Stimulated activated CD4-positive, alpha-beta T cell treated with anti-CD3 and anti-CD28 coated beads, TNF-alpha, amount 100 ng/mL, for 4 hours (primary cell): ENCODE measurements around the gene ART5.
"Not testable (repeated sequence)": the region's sequence is repeated elsewhere in the genome, so short reads cannot be mapped to it uniquely, and the experiment has no call there.

ENCODE experiments used
- DNase-seq, 3 experiments: peaks; one replicate each; pipeline ENCODE4 v3.0.0-alpha.2; 2020; ENCODE audit warnings: low read depth in 3 of 3

Gene ART5

DNA sequence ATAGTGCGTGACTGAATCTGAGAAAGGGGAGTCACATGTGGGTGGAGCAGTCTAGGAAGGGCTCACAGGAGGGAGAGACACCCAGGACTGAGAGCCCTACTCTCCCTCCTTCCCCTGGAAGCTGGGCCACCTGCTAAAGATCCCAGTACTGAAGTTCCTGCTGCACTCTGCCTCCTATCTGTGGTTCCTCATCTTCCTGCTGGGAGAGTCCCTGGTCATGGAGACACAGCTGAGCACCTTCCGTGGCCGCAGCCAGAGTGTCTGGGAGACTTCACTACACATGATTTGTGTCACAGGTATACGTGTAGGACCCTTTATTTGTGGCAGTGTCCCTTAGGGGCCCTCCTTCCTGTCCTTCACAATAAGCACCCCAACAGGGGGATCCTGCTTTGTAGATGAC, 19.3 kb downstream of the ART5 start:
- DNase-seq, result no peak

DNA sequence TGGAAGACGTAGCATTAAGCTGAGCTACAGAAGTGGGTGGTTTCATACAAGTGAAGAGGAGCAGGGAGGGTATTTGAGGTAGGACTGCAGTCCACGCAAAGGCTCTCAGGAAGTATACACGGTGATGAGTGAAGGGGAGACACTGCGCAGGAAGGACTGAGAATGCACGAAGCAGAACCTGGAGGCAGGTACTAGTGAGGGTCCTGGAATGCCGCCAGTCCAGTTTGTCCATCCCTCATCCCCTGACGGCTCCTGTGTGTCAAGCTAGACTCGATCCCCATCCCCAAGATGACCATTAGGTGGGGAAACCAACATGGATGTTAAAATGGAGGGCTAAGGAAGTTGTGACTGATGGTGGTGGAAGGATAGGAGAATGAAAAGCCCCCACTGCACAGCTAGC, 23.8 kb downstream of the ART5 start:
- DNase-seq, result no peak

DNA sequence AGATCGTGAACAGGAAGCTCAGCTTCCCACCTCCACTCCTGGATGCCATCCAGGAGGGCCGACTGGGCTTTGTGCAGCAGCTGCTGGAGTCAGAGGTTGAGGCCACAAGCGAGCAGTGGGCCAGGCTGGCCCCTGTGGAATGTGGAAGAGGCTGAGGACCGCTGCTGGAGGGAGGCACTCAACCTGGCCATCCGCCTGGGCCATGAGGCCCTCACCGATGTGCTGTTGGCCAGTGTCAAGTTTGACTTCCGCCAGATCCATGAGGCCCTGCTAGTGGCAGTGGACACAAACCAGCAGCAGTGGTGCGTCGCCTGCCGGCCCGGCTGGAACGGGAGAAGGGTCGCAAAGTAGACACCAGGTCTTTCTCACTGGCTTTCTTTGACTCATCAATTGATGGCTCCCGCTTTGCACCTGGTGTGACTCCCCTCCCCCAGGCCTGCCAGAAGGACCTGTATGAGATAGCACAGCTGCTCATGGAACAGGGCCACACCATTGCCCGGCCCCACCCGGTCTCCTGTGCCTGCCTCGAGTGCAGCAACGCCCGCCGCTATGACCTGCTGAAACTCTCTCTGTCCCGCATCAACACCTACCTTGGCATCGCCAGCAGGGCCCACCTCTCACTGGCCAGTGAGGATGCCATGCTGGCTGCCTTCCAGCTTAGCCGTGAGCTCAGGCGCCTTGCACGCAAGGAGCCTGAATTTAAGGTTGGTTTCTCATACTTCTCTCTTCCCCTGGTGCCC, 24.9 kb downstream of the ART5 start:
- DNase-seq, result no peak

DNA sequence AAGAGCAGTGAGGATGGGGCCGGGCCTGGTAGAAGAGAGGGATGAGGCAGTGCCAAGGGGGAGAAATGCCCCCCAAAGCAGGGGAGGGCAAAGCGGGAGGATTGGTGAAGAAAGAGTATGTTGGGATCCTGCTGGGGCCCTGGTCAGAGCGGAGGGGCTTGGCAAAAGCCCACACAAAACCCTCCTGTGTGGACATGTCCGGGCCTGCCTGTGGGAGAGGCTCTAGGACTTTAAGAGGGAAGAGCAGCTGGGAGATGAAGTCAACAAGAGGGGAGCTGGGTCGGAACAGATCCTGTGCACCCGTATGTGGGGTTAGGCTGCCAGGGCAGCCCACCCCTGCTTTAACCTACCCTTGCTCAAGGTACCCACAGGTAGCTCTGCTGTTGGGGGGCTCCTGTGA, 25.8 kb downstream of the ART5 start:
- no peak for DNase-seq

DNA sequence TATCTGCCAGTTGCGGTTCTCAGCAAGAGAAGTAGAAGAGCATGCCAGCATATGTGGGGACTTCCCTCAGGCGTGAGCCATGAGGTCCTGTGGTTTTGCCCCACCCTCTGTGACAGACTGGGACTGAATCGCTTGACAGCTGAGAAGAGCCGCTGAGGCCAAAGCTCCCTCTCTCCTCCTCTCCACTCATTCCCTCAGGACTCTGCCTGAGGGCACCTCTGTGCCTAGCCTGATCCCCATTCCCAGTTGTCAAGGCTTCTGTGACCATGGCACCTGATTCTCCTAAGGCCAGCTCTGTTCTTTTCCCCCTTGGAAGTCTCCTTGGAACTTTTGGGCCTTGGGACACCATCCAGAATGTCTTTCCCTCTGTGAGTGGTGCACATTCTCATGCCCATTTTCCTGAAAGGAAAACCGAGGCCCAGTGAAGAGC, 27.0 kb downstream of the ART5 start:
- DNase-seq, result peak in 2 of 3 experiments; percentile 5 to 14

DNA sequence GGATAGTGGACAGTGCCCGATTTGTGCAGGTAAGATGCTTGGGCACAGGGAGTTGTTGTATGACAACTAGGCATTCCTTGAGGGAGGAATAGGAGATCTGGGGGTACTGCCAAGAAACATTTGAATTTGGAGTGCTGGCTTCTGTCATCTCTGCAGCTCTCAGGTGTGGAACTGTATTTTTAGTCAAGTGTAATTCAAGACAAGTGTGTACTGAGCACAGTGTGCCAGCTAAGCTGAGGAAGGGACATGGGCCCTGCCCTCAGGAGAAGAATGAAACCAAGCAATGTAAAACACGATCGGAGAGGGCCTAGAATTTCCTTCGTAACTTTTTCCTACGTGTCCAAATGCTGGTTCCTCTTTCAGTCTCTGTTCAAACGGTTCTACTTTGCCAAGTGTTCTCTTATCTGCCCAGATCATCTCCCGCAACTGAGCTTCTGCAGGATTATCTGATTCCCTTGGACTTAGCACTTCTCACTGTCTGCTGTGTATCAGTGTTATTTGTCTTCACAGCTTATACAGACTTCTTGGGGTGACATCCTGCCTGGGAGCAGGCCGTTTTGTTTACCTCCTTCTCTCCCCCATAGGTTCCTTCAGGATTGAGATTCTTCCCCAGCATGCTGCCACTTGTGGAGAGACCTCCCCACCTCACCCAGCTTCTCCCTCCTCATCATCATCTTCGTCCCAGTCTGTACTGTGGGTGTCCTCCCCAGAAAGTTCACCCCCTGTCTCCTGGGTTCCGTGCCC, 27.6 kb downstream of the ART5 start:
- no peak for DNase-seq

DNA sequence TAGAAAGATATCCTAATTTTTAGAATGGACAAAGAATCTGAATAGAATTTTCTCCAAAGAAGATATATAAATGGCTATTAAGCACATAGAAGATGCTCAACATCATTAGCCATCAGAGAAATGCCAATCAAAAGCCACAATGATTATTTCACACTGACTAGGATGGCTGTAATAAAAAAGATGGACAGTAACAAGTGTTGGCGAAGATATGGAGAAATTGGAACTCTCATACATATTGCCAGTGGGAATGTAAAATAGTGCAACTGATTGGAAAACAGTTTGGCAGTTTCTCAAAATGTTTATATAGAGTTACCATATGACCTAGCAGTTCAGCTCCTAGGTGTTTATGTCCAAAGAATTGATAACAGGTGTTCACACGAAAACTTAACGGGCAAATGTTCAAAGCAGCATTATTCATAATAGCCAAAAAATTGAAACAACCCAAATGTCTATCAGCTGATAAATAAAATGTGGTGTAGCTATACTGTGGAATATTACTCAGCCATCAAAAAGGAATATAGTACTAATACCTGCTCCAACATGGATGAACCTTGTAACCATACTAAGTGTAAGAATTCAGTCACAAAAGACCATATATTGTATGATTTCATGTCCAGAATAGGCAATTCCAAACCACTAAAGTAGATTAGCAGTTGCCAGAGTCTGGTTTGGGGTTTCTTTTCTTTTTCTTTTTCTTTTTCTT, 29.7 kb downstream of the ART5 start:
- DNase-seq, result no peak

DNA sequence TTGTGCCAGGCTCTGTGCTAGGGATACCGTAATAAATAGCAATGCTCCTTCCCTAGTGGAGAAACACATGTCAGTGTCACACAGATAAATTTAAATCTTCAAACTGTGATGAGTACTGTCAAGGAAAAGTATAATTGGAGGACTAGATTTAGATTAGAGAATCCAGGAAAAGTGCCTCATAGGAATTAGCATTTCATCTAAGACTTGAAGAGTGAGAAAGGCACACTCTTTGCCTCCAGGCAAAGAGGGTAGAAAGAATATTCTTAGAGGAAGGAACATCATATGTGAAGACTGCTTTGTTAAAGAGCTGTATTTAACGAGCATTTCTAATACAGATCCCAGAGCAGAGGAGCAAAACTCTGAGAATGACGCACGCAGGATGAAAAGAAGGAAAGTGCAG, 30.9 kb downstream of the ART5 start:
- no peak for DNase-seq

DNA sequence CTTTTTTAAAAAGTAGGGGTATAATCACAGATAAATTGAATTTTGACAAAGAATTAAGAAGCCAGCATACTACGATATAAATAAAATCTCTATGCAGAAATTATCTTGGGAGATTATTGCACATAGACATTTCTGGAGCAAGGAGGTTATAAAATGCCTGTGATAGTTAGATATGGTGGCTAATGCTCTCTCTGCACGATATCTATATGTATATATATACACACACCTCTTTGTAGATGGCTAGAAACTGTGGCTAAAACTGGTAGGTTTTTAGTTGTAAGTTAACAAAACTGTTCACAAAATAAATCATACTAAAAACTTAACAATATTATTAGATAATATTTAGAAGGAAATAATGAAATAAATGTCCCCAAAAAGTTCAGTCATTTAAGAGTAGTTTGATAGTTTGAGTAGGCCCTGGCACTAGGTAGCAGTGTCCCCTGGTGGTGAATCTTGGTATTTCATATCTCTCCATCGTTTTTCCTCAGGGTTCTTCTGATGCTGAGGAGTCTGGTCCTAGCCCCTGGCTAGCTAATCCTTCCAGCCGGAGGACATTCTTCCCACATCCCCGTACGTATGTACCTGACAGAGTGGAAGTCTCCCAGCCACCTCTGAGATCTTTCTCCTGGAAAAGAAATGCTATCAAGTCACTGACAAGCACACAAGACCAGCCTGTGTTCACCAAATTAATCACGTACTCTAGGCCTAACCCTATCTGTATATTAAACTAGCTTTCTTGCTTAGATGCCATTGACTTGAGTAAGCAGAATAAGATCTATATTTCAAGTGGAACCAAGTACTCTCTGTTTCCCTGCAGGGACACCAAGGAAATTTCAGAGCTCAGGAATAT, 32.2 kb downstream of the ART5 start:
- DNase-seq, result no peak

DNA sequence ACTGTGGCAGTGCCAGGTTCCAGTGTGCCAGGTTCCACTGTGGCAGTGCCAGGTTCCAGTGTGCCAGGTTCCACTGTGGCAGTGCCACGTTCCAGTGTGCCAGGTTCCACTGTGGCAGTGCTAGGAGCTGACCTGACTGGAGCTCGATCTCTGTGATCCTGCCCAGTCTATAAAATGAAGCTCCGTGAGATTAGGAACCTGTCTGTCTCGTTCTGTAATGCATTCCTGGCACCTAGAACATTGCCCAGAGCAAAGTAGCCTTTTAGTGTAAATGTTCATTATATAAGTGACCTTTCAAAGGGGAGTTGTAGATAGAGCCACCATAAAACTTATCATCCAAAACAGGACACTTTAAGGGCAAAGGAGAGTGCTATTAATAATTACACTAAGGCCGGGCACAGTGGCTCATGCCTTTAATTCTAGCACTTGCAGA, 36.0 kb downstream of the ART5 start:
- no peak for DNase-seq

DNA sequence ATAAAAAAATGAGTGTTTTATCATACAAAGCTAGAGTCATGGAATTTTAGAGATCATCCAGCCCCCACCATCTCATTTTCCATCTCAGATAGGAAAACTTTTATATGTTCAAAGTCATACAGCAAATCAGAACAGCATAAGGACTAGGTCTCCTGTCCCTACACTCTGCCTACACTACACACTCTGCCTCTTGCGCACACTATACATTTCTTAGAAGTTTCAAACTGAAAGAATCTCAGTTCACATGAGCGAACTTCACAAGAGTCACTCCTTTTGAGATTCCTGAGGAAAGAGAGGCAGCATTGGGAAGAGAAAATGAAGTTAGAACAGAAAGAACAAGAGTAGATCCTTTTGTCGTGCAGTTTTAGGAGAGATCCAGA, 36.5 kb downstream of the ART5 start:
- DNase-seq, result no peak

DNA sequence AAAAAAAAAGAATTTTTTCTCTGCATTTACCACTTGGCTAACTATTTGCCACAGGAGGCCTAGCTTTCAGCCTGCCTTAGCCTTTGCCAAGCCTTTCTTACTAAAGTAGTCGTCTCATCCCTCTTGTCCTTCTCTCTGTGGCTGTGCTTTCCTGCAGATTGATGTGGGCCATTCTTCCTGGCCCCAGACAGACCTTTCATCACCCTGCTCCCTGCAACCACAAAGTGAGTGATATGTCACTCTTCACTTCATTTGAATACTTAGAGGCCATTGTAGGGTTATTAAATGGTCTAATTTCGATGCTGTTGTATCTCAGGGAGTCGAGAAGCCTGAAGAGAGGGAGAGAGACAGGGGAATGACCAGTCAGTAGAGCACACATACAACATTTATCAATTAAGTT, 37.6 kb downstream of the ART5 start:
- DNase-seq, result no peak

DNA sequence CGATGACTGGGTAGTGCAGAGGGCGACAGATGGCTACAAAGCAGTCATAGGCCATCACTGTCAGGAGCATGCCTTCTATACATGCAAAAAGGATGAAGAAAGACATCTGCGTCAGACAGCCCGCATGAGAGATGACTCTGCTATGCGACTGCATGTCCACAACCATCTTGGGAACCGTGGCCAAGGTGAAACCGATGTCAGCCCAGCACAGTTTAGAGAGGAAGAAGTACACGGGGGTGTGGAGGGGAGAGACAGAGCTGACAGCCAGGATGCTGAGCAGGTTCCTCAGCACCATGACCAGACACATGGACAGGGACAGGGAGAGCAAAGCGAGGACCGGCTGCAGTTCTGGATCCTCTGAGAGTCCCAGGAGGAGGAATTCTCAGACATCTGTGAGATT, 41.6 kb downstream of the ART5 start:
- DNase-seq, result not testable (repeated sequence)

DNA sequence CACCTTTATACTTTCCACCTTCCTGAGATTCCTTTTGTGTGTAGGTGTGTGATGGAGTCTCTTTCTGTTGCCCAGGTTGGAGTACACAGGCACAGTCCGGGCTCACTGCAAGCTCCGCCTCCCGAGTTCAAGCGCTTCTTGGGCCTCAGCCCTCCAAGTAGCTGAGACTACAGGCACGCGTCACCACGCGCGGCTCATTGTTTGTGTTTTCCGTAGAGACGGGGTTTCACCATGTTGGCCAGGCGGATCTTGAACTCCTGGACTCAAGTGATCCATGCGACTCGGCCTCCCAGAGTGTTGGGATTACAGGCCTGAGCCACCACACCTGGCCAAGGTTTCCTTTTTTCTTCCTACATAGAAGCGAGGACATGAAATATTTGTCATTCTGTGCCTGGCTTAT, 44.0 kb downstream of the ART5 start:
- not testable (repeated sequence) for DNase-seq

DNA sequence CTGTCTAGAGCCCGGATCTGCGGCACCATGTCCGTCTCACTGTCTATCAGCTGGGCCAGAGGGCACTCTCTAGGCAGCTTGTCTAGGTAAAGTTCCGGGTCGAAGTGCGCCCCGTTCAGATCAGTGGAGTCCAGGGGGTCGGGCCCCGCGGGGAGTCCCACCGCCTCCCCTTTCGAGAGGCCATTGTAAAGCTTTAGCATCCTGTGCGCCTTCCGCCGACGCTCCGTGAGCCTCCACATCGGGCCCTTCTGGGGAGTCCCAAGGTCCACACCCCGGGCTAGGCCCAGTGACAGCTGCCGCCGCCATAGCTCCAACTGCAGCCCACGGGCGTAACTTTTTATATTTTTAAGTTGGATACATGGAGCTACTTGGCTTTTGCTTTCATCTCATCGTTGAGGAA, 50.5 kb downstream of the ART5 start:
- DNase-seq, result not testable (repeated sequence)

DNA sequence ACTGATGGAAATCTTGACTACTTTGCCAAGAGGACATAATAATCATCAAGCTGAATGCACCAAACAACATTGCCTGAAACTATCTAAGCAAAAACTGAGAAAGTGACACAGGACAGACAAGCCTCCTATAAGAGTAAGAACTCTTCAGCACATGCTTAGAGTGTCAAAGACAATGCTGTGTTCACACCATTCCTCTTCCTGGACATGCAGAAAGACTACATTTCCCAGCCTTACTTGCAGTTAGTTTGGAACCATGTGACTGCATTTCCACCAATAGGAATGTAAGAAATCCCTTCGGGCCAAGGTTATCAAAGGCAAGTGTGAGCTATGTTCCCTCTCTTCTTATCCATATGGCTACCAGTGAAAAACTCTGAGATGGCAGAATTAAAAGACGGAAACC, 51.6 kb downstream of the ART5 start:
- DNase-seq, result not testable (repeated sequence)

DNA sequence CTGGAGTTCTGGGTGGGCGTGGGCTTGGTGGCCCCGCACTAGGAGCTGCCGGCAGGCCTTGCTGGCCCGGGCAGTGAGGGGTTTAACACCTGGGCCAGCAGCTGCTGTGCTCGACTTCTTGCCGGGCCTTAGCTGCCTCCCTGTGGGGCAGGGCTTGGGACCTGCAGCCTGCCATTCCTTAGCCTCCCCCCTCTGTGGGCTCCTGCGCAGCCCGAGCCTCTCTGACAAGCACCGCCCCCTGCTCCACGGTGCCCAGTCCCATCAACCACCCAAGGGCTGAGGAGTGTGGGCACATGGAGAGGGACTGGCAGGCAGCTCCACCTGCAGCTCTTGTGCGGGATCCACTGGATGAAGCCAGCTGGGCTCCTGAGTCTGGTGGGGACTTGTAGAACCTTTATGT, 53.0 kb downstream of the ART5 start:
- not testable (repeated sequence) for DNase-seq
